Ovary (tissue), 3 donors: Measurements from ENCODE around the gene TUBB3.

Experiments used
- POLR2A ChIP-seq: fragments of 450-650 bp; IDR thresholded peaks from one replicate; pipeline ENCODE4 v1.6.1; 2017; ENCODE audit warnings: antibody characterized with exemption, mild to moderate bottlenecking, moderate library complexity
- TF ChIP-seq, protein P1 (sequence below), 3 donors: fragments of 450-650 bp in 2 of 3; fragments of 200-600 bp in 1 of 3; IDR thresholded peaks; one replicate each; pipeline versions ENCODE4 v1.5.1 to v1.8.0; 2016 to 2022; ENCODE audit warnings: antibody characterized with exemption in 3 of 3, mild to moderate bottlenecking in 1 of 3
- donor health status: DM: no; HTN: no; CAD: no.

DNA sequence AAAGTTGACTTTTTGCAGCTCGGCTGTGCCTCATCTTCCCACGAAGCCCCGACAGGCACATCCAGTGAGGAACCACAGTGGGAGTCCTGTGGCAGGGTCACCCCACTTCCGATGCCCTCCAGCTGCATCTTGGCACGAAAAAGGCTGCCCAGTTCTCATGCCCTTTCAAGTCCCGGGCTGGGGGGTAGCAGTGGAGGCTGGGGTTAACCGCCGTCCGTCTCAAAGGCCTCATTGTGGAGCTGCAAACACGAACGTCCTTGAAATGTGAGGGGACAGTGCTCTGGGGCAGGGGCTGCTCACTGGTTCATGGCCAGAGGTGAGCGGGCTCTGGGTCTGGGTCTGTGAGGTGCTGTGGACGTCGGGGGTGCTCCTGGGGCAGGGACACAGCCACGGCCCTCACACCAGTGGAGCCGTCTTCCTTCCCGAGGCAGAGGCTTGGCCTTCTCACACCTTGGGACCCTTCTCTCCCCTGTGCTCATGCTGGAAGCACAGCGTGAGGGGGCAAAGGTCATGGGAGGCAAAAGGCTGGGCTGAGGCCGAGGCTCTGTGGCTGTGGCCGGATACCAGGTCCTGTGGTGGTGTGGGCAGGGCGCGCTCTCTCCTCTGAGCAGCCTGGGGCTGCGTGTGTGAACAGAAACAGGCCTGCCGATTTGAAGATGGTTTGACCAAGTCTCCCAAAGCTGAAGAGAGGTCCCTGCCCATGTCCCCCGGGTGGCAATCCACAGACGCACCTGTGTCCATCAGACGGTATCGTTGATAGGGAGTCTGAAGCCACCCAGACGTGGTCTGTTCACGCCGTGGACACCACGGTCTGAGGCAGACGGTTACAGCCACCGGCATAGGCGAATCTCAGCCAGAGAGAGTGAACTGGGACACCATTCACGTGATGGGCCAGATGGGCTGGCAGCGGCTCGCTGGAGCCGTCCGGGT lies 7.6 kb upstream of the TUBB3 start:
- TF ChIP-seq, protein P1, sequence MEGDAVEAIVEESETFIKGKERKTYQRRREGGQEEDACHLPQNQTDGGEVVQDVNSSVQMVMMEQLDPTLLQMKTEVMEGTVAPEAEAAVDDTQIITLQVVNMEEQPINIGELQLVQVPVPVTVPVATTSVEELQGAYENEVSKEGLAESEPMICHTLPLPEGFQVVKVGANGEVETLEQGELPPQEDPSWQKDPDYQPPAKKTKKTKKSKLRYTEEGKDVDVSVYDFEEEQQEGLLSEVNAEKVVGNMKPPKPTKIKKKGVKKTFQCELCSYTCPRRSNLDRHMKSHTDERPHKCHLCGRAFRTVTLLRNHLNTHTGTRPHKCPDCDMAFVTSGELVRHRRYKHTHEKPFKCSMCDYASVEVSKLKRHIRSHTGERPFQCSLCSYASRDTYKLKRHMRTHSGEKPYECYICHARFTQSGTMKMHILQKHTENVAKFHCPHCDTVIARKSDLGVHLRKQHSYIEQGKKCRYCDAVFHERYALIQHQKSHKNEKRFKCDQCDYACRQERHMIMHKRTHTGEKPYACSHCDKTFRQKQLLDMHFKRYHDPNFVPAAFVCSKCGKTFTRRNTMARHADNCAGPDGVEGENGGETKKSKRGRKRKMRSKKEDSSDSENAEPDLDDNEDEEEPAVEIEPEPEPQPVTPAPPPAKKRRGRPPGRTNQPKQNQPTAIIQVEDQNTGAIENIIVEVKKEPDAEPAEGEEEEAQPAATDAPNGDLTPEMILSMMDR (IDR thresholded peaks at IDR 0.05) = no peak
- TF ChIP-seq POLR2A = no peak
